HG03460 (cell line): ENCODE data around the gene TMEM178A.

ENCODE experiments used
- ATAC-seq: cut with Tn5 transposase; IDR thresholded peaks from one replicate; pipeline ENCODE4 v1.9.1; 2021; ENCODE audit not compliant: unreplicated experiment

The TMEM178A gene

DNA sequence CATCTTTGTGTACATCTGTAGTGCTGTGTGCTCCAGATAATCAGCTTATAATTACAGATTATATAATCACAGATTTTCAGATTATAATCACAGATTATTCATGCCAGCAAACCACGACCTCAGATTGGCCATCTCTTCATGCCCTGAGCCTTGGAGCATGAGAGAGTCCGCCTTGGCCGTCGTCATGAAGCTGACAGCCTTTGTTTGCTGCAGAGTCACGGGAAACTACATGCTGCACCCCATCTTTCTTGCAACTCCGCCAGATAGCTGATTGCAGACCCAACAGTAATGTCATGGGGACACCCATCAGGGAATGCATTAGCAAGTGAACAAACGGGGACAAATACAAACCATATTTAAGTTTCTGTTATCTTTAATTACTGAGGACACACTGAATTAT, 7.3 kb downstream of the TMEM178A start:
- no peak for ATAC-seq

DNA sequence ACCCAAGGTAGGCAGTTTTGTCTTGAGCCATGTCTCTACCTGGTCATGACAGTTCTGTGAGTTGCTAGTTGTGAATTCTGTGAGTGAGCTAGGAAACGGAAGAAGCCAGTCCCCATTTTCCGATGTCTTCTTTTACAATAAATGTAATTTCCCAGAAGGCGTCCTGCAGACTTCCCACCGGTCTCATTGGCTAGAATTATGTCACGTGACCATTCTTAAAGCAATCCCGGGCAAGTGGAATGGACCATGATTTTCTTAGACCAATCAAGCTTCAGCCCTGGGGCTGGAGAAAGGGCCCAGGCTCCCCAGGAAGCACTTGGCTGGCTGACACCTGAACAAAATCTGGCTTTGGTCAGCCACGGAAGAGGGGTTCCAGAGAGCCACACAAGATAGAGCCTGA, 10.6 kb downstream of the TMEM178A start:
- no peak for ATAC-seq

DNA sequence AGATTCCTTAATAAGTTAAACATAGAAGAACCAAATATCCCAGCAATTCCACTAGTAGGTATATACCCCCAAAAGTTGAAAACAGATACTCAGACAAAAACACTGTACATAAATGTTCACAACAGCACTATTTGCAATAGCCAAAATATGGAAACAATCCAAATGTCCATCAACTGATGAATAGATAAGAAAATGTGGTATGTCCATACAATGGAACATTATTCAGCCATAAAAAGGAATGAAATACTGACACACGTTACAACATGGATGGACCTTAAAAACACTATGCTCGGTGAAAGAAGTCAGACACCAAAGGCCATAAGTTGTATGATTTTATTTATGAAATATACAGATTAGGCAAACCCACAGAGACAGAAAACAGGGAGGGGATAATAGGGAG, 12.5 kb downstream of the TMEM178A start:
- no peak for ATAC-seq

DNA sequence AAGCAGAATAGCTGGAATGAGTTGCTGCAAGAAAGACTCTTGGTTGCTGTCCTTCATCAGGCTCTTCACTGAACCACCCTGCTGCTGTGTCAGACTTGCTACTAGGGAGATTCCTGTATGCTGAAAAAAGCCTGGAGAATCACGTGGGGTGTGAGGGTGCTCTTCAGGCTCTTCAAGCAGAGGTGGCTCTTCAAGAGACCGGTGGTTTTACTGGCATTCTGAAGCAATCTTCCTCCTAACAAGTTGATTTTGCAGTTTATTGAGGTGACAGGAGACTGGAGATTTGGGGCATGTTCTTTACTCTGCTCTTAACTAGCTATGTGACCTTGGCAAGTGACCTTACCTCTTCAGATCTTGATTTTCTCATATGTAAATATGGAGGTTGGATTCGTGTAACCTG, 14.1 kb downstream of the TMEM178A start:
- ATAC-seq: no peak

DNA sequence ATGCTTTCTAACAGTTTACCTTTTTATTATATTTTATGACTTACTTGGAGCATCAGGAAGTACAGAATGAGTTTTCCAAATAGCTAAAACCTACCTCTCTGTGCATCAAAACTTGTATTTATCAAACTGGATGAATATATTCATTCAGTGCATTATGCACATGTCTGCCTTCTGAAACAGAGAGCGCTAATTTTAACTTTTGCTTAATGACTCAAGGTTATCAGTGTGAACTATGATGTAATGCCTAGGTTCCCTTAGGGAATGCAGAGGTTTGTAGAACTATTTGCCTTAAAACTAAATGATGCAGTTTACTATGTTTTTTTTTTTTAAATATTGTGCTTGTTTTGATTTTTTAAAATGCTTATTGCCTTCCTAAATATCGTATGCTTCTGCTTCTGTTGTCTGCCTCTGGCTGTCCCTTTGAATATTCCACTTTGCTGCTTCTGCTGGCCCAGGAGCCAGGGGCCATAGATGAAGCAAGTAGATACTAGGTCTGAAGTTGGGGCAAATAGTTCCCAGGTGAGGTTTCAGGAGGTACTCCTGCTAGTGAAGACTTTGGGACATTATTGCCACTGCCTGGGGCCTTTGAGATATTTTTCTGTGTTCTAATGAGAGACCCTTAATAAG, 16.5 kb downstream of the TMEM178A start:
- ATAC-seq: no peak

DNA sequence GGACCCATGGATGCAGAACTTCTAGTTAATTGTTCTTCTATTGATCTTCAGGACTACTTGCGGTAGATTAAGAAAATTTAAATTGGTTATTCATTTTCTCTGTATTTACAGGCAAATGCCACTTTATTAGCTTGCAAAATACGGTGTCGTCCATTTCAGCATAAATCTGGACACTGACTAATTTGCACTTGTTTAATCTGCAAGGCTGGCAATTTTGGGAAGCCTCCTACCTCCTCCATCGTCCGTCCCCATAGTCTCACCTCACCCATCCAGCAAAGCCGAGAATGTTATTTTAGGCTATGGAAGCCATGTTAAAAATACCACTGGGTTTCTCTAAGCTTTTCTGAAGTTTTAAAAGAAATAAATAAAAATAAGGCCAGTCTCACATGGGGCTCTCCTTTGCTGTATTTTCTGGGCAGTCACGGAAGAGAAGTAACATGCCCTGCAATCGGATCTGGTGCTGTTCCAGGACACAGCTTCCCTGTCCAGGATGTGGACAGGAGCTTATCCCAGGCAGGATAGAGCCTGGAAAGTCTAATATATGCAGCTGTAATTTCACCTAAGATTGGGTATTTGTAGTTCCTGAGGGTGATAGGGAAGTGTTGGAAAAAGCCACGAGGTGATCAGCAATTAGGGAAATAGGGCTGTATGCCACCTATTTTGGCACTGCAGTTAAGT, 17.4 kb downstream of the TMEM178A start:
- ATAC-seq: no peak

DNA sequence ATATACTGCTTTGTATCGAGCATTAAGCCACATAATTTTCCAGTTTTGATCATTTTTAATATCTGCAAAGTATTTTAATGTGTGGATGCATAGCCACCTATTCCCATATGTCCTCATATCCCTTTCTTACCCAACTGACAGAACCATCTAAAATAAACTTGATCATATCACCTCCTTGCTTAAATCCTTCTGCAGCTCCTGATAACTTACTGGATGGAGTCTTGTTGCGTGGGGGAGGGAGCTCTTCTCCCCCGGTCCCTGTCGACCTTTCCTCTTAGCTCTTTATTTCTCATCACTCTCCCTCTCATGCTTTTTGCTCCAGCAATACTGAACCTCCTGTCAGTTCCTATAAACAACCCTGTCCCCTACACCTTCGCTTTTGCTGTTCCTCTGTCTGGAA, 18.7 kb downstream of the TMEM178A start:
- no peak for ATAC-seq

DNA sequence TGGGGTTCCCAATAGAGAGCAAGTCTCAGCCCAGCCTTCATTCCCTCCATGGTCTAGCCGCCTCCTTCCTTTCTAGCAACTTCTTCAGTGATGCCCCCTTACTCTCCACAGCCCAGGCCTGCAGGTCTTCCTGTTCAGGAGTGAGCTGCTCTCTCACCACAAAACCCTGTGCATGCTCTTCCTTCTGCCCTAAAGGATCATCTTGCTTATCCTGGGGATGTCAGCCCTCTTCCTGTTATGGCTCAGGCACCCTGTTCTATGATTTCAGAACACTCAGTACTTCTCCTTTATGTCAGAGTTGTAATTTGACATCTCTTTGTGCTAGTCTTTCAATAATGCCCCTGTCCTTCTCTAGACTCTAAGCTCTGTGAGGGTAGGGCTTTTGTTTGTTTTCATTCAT, 19.4 kb downstream of the TMEM178A start:
- no peak for ATAC-seq

DNA sequence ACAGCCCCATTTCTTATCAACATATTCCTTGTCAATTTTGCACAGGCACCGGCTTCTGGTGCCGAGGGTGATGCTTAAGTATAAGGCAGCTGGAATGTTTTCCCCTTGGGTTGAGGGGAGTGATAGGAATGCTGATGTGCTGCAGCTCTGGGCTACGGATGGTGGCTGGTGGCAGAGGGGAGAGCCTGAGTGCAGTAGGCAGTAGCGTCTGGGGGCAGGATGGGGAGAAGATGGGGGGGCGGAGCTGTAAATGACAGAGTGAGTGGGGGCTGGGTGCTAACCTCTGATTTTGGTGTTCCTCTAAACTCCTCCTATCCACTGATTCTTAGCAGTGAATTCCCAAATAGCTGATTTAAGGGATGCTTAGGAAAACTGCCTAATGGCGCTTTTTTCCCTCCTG, 20.7 kb downstream of the TMEM178A start:
- ATAC-seq: no peak

DNA sequence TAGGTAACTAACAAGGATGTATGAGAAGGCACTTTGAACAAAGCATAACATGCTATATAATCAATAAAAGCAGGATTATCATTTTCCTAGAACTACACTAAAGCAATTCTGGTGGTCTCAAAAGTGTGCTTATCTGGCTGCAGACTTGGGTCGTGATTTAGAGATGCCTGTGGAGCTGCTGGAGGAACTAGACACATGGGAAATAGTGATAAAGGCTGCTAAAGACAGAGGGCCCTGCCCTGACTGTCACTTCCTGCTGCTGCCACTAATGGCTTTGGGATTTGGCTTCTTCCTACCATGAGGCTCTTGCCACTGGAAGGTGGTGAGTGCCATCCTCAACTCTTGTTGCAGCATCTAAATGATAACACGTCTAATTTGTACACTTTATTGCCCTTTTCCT, 22.5 kb downstream of the TMEM178A start:
- ATAC-seq: no peak

DNA sequence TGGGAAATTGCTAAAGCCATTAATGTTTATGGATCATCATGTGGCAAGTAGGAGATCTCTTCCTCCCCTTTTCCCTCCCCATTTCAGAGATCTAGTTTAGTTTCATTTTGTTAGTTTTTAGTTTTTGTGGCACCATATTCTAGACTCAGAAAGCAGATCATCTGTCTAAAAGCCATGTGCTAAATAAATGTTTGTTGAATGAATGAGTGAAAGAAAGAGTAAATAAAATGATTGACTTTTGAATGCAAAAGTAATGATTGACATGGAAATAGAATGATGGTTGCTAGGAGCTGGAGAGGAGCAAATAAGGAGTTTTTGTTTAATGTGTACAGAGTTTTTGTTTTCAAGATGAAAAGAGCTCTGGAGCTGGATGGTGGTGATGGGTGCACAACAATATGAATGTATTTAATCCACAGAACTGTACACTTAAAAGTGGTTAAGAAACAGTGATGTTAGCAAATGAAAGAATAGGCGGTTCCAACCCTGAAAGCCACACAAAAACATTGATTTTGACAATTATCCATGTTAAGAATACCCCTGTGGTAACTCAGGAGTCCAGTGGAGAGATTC, 23.6 kb downstream of the TMEM178A start:
- ATAC-seq: no peak

DNA sequence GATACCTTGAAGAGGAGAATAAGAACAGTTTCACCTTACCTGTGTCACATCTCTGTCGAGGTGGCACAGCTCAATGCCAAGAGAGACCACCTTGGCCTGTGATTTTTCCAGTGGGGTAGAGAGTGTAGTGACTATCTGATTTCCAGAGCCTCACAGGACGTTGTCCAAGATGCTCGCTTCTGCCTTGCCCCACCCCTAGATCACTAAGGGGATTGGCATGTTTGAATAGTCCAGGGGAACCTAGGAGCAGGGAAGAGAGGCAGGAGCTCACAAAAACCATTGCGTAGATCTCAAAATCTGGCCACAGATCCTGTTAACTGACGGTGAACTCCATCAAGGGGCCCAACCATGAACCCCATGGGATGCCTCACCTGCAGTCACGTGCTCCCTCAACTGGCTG, 24.2 kb downstream of the TMEM178A start:
- no peak for ATAC-seq

DNA sequence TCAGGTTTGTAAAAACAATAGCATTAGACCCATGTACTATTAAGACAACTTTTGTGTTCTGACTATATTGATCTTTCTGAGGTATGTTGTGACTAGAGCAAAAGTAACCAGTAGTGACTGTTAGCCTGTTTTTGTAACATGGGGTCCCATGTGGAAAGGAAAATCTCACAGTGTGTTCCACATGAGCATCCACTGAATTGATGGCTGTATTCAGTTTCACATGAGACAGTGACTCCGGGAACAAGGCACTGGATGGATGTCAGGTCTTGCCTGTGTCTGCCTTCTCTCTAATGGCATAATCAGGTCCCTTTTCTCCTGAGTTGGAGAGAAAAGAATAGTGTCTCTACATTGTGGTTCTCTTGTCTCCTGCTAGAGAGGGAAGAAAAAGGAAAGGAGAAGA, 27.5 kb downstream of the TMEM178A start:
- ATAC-seq: no peak

DNA sequence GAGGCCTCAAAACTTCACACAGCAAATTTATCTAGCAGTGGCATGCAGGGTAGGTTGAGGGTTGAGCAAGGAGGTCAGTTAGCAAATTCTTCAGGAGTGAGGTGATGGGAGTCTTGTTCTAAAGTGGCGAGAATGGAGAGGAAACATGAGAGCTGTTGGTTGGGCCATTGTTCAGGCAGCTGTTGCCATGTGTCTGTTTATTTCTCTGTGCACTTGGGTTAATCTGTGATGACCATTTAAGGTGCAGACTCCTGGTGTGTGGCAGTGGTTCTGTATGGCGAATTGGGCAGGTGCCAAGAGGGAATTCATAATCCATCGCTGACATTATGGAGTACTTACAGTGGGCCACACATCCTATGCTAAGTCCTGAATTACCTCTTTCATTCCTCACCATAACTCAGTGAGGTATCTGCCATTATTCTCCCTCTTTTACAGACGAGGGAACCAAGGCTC, 30.4 kb downstream of the TMEM178A start:
- ATAC-seq: no peak

DNA sequence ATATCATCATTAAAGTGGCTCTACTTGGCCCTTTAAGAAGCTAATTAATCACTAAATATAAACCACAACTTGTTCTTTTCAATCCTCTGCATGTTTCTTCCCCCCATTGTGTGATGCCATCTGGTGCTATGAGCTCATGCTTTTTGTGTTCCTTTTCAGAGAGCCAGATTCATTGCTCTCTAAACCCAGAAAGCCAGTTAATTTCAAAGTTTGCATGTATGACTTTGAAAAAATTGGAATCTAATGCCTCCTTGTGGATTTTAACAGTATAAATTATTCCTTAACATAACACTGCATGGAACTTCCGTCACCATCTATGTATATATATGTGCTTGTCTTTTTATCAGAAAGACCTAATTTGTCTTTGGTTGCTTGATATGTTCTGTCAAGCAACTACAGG, 31.1 kb downstream of the TMEM178A start:
- ATAC-seq: no peak

DNA sequence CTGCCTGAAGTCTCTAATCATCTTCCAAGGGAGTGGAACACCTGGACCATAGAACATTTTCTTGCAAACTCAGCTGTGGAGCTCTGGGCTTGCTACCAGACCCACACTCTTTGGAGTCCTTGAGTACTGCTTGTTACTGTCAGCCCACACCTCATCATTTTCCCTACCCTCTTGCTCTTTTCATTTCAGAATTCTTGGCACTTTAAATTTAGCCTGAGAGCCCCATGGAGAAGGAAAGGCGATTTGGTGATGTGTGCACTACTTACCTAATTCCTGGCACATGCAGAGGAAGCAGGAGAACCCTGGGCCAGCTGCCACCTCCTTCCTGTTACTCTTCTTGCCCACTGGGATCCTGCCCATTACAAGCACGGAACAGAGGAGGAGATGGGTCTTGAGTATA, 31.7 kb downstream of the TMEM178A start:
- ATAC-seq: no peak

DNA sequence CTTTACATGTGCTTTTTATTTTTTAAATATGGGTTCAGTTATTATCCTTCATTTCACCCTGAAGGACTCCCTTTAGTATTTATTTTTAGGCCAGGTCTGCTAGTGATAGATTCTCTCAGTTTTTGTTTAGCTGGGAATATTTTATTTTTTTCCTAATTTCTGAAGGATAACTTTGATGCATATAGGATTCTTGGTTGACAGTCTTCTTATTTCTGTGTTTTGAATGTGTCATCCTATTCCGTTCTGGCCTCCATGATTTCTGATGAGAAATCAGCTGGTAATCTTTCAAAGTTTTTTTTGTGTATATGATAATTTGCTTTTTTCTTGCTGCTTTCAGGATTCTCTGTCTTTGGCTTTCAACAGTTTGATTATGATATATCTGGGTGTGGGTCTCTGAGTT, 35.4 kb downstream of the TMEM178A start:
- ATAC-seq: no peak

DNA sequence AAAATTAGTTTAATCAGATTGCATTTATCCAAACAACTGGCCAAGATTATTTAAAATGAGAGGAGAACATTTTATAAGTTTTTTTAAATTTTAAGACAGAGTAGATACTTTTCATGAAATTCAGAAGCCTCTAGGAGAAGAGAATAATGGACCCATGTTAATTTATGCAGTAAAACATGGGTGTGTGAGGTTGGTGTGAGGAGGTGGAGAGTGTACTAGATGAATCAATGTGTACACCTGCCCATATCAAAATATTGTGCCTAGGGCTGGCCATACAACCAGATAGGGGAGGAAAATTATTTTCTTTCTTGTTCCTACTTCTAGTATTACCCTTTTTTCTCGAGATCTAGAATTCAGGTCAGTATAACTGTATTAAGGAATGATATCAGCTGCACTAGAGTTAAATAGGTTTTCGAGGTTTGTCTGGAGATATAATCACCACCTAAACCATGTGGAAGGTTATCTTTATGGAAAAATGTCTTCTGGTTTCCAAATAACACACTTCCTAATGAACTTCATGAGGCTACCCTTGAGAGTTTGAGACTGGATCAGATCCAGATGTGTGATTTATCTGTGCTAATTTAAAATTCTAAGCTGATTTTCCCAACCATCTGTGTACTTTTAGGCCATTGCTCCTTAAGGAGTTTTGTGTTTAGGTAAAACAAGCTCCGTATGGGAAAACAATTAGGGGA, 37.6 kb downstream of the TMEM178A start:
- no peak for ATAC-seq

DNA sequence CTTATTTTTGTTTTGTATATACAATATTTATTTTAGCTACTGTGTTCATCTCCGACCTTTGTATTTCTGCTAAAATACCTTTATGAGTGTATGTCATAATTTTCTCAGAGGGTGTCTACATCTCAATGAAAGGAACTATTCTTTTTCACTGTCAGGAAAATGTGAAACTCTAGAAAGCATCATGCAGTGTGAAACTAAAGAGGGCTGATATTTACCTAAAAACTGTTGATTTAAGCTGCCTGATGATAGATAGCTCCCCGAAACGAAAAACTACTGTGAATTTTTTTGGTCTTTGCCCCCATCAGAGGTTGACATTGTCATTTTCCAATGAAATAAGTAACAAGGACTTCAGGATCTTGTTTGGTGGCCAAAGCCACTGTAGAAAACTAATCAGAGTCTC, 38.8 kb downstream of the TMEM178A start:
- no peak for ATAC-seq

DNA sequence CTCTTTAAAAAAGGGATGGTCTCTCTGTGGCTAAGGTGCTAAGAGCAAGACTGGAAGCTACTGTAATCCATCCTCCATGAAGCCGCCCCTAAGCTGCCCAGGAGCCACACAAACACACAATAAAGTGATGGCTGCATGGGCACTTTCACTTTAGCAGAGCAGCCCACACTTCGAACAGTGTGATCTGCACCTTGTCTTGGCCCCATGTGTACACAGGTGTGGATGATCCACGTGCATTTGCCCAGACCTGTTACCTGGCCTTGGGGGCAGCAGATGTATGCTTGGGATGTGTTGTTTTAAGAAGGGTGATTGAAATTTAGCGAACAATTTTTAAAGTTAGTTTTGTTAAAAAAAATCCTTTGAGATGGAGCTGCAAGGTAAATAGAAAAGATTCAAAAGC, 39.9 kb downstream of the TMEM178A start:
- ATAC-seq: no peak

DNA sequence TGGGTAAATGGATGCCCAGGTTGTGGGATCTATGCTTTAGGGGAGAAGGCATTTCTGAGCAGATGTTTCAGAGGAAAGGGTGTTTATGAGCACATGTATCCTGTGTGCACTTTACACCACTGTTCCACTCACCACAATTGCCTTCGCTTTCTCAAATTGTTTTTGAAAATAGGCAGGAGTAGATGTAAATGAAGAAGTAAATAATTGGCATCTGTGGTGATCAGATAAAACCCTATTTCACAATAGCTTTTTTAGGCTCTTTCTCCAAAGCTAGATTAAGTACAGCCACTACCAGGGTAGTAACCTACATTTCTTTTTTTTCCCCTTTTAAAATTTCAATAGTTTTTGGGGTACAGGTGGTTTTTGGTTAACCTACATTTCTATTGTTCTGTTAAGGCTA, 40.6 kb downstream of the TMEM178A start:
- no peak for ATAC-seq

DNA sequence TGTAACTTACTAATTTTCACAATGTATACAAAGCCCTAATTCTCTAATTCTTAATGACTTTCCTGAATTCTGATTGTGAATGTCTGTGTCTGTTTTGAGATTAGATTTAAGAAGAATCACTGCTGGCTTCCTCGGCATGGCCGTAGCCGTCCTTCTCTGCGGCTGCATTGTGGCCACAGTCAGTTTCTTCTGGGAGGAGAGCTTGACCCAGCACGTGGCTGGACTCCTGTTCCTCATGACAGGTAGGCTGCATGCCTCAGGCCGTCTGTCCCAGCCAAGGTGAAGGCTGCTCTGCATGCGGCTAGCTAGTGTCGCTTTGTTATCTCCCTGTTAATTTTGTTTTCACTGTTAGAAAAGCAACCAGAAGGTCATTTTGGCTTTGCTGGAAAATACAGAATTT, 41.2 kb downstream of the TMEM178A start:
- ATAC-seq: no peak
